Vagina (tissue), 2 donors: Measurements from ENCODE around the gene OR52A5.

ENCODE experiments used
- POLR2A ChIP-seq, 2 donors: fragments of 450-650 bp; IDR thresholded peaks; one replicate each; pipeline ENCODE4 v1.6.1; 2017; ENCODE audit warnings: antibody characterized with exemption in 2 of 2, mild to moderate bottlenecking in 2 of 2, moderate library complexity in 2 of 2
- POLR2AphosphoS5 ChIP-seq, 2 donors: sonication (generic); formaldehyde crosslinking; IDR thresholded peaks; one replicate each; pipeline ENCODE4 v1.9.0; 2017; ENCODE audit warnings: antibody characterized with exemption in 2 of 2, mild to moderate bottlenecking in 2 of 2, low read depth in 1 of 2; ENCODE audit not compliant: insufficient read depth in 1 of 2
- TF ChIP-seq, protein P1 (sequence below), 3 experiments: fragments of 450-650 bp in 2 of 3; fragments of 200-600 bp in 1 of 3; sonication (generic) in 1 of 3; IDR thresholded peaks; one replicate each; pipeline ENCODE4 v1.5.1; 2017 to 2019; ENCODE audit warnings: antibody characterized with exemption in 3 of 3, mild to moderate bottlenecking in 2 of 3, moderate library complexity in 2 of 3

DNA sequence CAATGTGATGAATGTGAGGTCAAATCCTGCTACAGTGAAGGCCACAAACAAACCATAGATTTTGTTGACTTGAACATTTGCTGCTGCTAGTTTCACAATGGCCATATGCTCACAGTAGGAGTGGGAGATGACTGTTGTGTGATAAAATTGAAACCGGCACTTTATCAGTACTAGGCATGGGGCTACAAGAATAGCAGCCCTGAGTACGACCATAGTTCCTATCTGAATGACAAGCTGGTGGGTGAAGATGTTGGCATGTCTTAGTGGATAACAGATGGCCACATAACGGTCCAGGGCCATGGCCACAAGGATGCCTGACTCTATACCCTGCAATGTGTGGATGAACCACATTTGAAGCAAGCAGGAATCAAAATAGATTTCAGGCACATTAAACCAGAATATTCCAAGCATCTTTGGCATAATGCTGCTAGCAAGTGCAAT lies 13.6 kb upstream of the OR52A5 start:
- TF ChIP-seq, protein P1, sequence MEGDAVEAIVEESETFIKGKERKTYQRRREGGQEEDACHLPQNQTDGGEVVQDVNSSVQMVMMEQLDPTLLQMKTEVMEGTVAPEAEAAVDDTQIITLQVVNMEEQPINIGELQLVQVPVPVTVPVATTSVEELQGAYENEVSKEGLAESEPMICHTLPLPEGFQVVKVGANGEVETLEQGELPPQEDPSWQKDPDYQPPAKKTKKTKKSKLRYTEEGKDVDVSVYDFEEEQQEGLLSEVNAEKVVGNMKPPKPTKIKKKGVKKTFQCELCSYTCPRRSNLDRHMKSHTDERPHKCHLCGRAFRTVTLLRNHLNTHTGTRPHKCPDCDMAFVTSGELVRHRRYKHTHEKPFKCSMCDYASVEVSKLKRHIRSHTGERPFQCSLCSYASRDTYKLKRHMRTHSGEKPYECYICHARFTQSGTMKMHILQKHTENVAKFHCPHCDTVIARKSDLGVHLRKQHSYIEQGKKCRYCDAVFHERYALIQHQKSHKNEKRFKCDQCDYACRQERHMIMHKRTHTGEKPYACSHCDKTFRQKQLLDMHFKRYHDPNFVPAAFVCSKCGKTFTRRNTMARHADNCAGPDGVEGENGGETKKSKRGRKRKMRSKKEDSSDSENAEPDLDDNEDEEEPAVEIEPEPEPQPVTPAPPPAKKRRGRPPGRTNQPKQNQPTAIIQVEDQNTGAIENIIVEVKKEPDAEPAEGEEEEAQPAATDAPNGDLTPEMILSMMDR (IDR thresholded peaks at IDR 0.05) = no peak
- no peak for TF ChIP-seq POLR2A (IDR thresholded peaks at IDR 0.05)
- TF ChIP-seq POLR2AphosphoS5 (IDR thresholded peaks at IDR 0.05; ENCODE audit: insufficient read depth in 1 of 2, low read depth in 1 of 2) = no peak
